ENCODE data around the gene ARHGAP10.

Gene ARHGAP10

GRCh38 chr4:147825451-147826287, 93.8 kb downstream of the ARHGAP10 start:
- no peak for DNase-seq (ENCODE audit: low read depth in 2 of 2)

GRCh38 chr4:147826288-147826646, 94.4 kb downstream of the ARHGAP10 start:
- no peak for DNase-seq (ENCODE audit: low read depth in 2 of 2)

- no peak for DNase-seq (ENCODE audit: low read depth in 2 of 2)
Observed at GRCh38 chr4:147828331-147828905, 96.5 kb downstream of the ARHGAP10 start.

- no peak for DNase-seq (ENCODE audit: low read depth in 2 of 2)
Observed at GRCh38 chr4:147829401-147830101, 97.7 kb downstream of the ARHGAP10 start.

GRCh38 chr4:147830102-147830463, 98.2 kb downstream of the ARHGAP10 start:
- no peak for DNase-seq (ENCODE audit: low read depth in 2 of 2)

GRCh38 chr4:147830987-147831386, 99.1 kb downstream of the ARHGAP10 start:
- DNase-seq (ENCODE audit: low read depth in 2 of 2) = no peak

- no peak for DNase-seq (ENCODE audit: low read depth in 2 of 2)
Observed at GRCh38 chr4:147831551-147832171, 99.8 kb downstream of the ARHGAP10 start.

- no peak for DNase-seq (ENCODE audit: low read depth in 2 of 2)
Observed at GRCh38 chr4:147833254-147833653, 101.4 kb downstream of the ARHGAP10 start.

GRCh38 chr4:147833741-147834140, 101.9 kb downstream of the ARHGAP10 start:
- DNase-seq (ENCODE audit: low read depth in 2 of 2) = no peak

- no peak for DNase-seq (ENCODE audit: low read depth in 2 of 2)
Observed at GRCh38 chr4:147834480-147834879, 102.6 kb downstream of the ARHGAP10 start.

- DNase-seq (ENCODE audit: low read depth in 2 of 2) = no peak
Observed at GRCh38 chr4:147836807-147837206, 104.9 kb downstream of the ARHGAP10 start.

- no peak for DNase-seq (ENCODE audit: low read depth in 2 of 2)
Observed at GRCh38 chr4:147837435-147837834, 105.5 kb downstream of the ARHGAP10 start.

GRCh38 chr4:147837854-147838253, 106.0 kb downstream of the ARHGAP10 start:
- no peak for DNase-seq (ENCODE audit: low read depth in 2 of 2)

- DNase-seq (ENCODE audit: low read depth in 2 of 2) = no peak
Observed at GRCh38 chr4:147839200-147839599, 107.3 kb downstream of the ARHGAP10 start.

GRCh38 chr4:147839663-147840062, 107.8 kb downstream of the ARHGAP10 start:
- no peak for DNase-seq (ENCODE audit: low read depth in 2 of 2)

- DNase-seq (ENCODE audit: low read depth in 2 of 2) = no peak
Observed at GRCh38 chr4:147840838-147841738, 109.2 kb downstream of the ARHGAP10 start.

GRCh38 chr4:147842573-147842972, 110.7 kb downstream of the ARHGAP10 start:
- no peak for DNase-seq (ENCODE audit: low read depth in 2 of 2)

- DNase-seq (ENCODE audit: low read depth in 2 of 2) = no peak
Observed at GRCh38 chr4:147843162-147843561, 111.3 kb downstream of the ARHGAP10 start.

- no peak for DNase-seq (ENCODE audit: low read depth in 2 of 2)
Observed at GRCh38 chr4:147844781-147845180, 112.9 kb downstream of the ARHGAP10 start.

- no peak for DNase-seq (ENCODE audit: low read depth in 2 of 2)
Observed at GRCh38 chr4:147846318-147847155, 114.6 kb downstream of the ARHGAP10 start.
